ENCODE measurements around the gene DNAH6.

The DNAH6 gene

GRCh38 chr2:84815146-84815545 lies 298.8 kb downstream of the DNAH6 start:
- TF ChIP-seq CTCF (IDR thresholded peaks at IDR 0.05; ENCODE audit: low read length, missing control alignments): no peak
- DNase-seq (ENCODE audit: low read depth): no peak
- no peak overlapping the region for H3K4me3 ChIP-seq (replicated peaks; ENCODE audit: low read depth, low read length)

DNA sequence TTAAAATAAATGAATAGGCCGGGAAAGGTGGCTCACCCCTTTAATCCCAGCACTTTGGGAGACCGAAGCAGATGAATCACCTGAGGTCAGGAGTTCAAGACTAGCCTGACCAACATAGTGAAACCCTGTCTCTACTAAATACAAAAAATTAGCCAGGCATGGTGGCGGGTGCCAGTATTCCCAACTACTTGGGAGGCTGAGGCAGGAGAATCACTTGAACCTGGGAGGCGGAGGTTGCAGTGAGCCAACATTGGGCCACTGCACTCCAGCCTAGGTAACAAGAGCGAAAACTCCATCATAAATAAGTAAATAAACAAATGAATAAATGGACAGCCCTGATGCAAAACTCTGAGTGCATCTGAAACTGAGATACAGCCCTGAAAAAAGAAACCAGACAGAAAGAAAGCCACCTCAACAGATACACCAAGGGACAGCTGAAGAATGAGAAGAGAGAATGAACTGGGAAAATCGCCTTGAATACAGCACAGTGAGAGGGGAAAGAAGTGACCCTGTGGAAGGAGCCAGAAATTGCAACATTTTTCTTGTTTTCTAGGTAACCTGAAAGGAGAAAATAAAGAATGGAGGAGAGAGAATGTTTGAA lies 300.2 kb downstream of the DNAH6 start:
- TF ChIP-seq CTCF (IDR thresholded peaks at IDR 0.05; ENCODE audit: low read length, missing control alignments): no peak
- H3K4me3 ChIP-seq (replicated peaks; ENCODE audit: low read depth, low read length): no peak overlapping the region
- no peak for DNase-seq (ENCODE audit: low read depth)

GRCh38 chr2:84817239-84817655 lies 300.9 kb downstream of the DNAH6 start:
- no peak for DNase-seq (ENCODE audit: low read depth)
- no peak for TF ChIP-seq CTCF (IDR thresholded peaks at IDR 0.05; ENCODE audit: low read length, missing control alignments)
- no peak overlapping the region for H3K4me3 ChIP-seq (replicated peaks; ENCODE audit: low read depth, low read length)

GRCh38 chr2:84821806-84822205 lies 305.5 kb downstream of the DNAH6 start:
- no peak for TF ChIP-seq CTCF (IDR thresholded peaks at IDR 0.05; ENCODE audit: low read length, missing control alignments)
- no peak overlapping the region for H3K4me3 ChIP-seq (replicated peaks; ENCODE audit: low read depth, low read length)
- DNase-seq (ENCODE audit: low read depth): no peak

- H3K4me3 ChIP-seq (replicated peaks; ENCODE audit: low read depth, low read length): no peak overlapping the region
- no peak for TF ChIP-seq CTCF (IDR thresholded peaks at IDR 0.05; ENCODE audit: low read length, missing control alignments)
- no peak for DNase-seq (ENCODE audit: low read depth)
These were observed 306.9 kb downstream of the DNAH6 start for GRCh38 chr2:84823229-84823628.

GRCh38 chr2:84823788-84824187 lies 307.5 kb downstream of the DNAH6 start:
- TF ChIP-seq CTCF (IDR thresholded peaks at IDR 0.05; ENCODE audit: low read length, missing control alignments): no peak
- no peak overlapping the region for H3K4me3 ChIP-seq (replicated peaks; ENCODE audit: low read depth, low read length)
- no peak for DNase-seq (ENCODE audit: low read depth)

DNA sequence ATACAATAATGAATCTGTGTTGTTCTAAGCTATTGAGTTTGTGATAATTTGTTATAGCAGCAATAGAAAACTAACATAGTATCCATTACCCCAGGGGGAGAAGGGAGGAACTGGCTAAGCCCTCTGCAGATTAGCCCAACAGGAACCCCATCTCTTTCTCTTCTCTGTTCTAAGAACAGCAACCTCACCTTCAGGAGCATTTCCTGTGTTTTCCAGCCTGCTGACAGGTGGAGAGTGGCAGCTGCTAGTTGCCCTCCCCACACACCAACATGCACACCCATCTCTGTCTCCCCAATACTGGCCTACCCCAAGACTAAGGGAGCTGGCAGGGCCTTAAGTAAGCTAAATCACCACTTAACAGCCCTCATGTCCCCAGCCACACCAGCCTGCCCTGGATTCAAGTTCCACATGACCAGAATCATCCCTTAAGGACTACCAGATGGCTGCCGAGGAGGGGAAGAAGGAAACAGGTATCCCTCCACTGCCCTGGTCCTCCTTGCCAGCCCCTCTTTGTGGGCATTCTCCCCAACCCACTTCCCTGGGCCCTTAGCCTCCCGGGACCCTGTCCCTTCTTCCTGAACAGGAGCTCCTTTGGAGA lies 311.8 kb downstream of the DNAH6 start:
- no peak overlapping the region for H3K4me3 ChIP-seq (replicated peaks; ENCODE audit: low read depth, low read length)
- DNase-seq (ENCODE audit: low read depth): no peak
- no peak for TF ChIP-seq CTCF (IDR thresholded peaks at IDR 0.05; ENCODE audit: low read length, missing control alignments)

Measured in fibroblast of pulmonary artery (primary cell).